Activated naive CD4-positive, alpha-beta T cell (primary cell): ENCODE results near the gene FXYD3.
"Not testable (repeated sequence)": the region's sequence is repeated elsewhere in the genome, so short reads cannot be mapped to it uniquely, and the experiment has no call there.

Experiments used
- DNase-seq, 4 experiments: peaks; one replicate each; lab custom pipeline; 2025; lab: John Stamatoyannopoulos, UW

FXYD3 gene

DNA sequence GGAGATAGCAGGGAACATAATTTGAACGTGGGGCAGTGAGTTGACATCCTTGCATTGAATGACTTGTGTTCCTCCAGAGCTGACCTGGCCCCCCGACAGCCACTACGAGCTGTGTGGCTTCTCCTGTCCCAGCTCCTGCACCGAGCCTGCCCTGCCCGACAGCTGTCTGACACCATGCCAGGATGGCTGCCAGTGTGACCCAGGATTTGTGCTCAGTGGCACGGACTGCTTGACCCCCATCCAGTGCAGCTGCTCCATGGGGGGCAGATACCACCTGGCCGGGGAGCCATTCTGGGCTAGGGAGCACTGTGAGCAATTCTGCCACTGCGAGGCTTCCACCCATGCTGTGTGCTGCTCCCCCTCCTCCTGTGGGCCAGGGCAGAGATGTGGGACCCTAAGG lies 29.2 kb upstream of the FXYD3 start:
- DNase-seq = no peak

DNA sequence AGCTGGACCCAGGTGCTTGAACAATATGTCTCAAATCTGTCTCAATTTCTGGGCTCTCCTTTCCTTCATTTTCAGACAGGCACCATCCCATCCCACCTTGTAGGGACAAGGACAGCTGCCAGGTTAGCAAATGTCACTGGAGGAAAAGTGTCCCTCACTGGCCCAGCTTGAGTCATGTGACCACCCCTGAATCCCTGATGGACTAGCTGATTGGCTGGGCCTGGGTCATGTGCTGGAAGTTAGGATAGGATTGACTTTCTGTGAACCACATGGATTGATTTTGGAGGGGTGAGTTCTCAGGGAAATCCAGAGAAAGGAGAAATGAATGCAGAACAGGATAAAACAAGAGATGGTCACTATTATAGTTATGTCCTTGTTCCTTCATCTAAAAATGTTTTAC lies 28.2 kb upstream of the FXYD3 start:
- no peak for DNase-seq

DNA sequence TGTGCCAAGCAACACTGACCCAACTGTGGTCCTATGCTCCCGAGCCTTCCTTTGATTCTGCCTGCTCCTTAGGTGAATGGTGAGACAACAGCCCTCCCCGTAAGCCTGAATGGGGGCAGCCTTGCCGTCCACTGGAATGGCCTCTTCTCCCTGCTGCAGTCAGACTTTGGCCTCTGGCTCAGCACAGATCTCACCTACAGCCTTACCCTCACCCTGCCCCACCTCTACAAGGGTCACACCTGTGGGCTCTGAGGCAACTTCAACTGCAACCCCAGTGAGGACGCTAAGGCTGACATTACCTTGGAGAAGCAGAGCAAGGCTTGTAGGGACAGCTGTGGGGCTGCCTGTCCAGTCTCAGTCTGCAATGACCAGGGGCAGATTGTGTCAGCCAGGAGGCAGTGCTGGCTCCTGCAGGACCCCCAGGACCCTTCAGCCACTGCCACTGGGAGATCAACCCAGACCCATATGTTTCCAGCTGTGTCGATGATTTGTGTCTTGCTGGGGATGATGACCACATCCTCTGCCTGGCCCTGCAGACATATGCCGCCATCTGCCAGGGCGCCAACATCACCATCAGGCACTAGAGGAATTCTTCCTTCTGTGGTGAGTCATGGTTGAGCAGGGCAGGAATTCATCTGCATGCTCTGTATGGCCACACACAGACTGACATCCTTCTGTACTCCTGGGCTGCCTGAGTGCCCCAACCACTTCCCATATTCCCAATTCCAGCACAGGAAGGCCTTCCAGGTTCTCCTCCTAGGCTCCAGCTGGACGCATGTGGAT lies 27.3 kb upstream of the FXYD3 start:
- no peak for DNase-seq

DNA sequence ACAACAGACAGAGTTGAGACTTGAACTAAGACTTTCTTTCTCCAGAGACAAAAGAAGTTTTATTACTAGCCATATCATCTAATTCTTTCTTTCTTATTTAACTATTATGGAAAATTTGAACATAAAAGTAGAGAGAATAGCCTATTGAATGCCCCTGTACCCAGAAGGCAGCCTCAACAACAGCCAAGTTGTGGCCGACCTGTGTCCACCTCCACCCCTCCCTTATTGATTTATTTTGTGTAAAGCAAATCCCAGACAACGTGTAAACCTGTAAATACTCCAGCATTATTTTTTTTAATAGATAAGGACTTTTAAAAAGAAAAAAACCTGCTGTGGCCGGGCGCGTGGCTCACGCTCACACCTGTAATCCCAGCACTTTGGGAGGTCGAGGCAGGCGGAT lies 26.1 kb upstream of the FXYD3 start:
- no peak for DNase-seq

DNA sequence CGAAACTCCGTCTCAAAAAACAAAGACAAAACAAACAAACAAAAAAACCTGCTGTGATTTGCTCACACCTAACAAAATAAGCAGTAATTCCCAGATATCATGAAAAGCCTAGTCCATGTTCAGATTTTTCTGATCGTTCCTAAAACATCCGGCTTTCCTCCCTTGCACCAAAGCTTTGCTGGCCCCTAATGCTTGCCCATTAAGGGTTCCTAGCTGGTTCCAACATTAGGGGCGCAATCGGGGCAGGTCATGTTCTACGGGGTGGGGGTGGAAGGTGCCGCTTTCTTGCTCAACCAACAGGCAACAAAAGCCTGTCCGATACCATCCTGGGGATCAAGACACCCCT lies 25.5 kb upstream of the FXYD3 start:
- DNase-seq = no peak

DNA sequence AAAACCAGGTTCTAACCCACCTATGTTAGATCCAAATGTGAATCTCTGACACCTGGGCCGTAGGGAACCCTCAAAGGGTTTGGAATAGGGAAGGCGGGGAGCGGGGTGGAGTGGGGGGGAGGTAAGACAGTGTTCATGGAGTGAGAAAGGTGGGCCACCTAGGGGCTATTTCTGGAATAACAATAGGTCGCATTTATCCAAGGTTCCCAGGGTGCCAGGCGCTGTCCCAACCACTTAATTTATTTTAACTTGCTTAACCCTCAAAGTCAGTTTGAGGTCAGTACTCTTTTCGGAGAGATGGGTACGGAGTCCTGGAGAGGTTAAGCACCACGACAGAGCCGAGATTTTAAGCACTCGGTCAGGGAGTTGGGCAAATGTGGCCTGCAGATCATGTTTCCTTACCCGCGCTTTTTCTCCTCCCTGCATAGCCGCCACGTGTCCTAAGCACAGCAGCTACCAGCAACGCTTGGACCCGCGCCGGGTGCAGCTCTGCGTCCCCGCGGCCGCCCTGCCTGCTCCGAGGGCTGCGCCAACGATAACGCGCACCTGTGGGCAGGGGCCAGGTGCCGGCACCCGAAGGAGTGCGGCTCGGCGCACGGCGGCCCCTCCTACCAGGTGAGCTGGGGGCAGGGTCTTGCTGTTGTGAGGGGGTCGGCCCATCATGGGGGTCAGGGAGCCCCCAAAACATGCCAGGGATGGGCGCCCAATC lies 25.0 kb upstream of the FXYD3 start:
- DNase-seq = peak in 1 of 4 experiments; percentile 5

DNA sequence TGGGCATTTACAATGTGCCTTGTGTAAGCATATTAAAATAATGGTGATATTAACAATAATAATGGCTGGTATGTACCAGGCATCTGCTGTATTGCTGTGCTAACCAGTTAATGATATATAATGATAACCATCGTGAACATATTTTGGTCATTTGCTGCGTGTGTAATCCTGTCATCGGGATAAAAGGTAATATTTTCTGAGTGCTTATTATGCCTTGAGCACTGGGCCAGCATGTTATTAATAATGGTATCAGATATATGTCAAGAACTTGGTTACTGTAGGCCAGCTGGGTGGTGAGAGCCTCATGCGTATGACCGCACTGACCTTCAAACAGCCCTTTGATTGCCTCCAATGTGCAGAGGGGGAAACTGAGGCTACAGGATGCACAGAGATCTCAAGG lies 22.2 kb upstream of the FXYD3 start:
- no peak for DNase-seq

DNA sequence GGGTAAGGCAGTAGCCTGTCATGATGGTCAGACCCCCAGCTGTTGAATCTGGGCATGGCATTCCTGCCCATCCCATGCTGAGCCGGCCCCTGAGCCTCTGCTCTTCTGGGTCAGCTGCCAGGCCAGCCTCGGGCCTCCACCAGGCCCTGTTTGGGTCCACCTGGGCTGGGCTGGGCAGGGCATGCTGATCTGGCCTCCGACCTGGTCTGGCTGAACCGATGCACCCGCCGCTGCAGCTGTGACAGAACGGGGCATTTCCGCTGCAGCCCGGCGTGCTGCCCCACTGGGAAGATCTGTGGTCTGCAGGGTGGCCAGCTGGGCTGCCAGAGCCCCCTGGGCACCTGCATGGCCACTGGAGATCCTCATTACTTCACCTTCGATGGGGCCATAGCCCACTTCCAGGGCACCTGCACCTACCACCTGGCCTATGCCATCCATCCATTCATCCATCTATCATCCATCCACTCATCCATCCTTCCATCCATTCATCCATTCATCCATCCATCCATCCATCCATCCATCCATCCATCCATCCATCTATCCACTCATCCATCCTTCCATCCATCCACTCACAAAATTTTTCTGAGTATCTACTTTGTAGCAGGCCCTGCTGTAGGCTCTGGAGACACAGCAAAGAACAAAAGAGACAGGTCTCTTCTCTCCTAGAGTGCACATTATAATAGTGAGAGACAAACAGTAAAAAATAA lies 21.5 kb upstream of the FXYD3 start:
- DNase-seq = no peak

DNA sequence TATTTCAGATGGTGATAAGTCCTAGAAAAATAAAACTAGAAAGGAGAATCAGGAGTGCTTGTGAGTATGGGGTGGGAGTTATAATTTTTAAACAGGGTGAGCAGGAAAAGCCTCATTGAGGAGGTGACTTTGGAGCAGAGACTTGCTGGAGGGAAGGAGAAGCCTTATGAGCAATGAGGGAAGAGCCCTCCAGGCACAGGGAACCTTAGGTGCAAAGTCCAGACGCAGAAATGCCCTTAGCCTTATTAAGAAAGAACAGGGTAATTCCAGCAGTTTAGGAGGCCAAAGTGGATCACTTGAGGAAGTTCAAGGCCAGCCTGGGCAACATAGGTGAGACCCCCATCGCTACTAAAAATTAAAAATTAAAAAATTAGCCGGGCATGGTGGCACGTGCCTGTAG lies 21.0 kb upstream of the FXYD3 start:
- DNase-seq = no peak

DNA sequence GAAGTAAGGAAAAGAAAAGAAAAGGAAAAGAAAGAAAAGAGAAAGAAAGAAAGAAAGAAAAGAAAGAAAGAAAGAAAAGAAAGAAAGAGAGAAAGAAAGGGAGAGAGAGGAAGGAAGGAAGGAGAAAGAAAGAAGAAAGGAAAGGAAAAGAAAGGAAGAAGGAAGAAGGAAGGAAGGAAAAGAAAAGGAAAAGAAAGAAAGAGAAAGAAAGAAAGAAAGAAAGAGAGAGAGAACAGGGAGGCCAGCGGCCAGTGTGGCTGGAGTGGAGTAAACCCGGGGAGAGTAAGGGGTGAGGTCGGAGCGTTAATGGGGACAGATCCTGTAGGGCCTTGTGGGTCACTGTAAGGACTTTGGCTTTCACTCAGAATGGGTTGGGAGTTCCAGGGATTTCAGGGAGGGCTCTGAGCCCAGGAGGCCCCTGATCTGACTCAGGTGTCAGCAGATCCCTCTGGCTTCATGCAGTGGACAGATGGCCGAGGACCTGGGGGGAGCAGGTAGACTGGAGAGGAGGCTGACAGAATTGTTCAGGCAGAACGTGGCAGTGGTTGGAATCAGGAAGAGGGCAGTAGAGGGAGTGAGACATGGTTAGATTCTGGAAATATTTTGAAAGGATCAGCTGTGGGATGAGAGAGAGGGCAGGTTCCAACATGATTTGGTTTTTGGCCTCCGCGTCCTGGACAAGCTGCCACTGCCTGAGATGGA lies 19.8 kb upstream of the FXYD3 start:
- no peak for DNase-seq

DNA sequence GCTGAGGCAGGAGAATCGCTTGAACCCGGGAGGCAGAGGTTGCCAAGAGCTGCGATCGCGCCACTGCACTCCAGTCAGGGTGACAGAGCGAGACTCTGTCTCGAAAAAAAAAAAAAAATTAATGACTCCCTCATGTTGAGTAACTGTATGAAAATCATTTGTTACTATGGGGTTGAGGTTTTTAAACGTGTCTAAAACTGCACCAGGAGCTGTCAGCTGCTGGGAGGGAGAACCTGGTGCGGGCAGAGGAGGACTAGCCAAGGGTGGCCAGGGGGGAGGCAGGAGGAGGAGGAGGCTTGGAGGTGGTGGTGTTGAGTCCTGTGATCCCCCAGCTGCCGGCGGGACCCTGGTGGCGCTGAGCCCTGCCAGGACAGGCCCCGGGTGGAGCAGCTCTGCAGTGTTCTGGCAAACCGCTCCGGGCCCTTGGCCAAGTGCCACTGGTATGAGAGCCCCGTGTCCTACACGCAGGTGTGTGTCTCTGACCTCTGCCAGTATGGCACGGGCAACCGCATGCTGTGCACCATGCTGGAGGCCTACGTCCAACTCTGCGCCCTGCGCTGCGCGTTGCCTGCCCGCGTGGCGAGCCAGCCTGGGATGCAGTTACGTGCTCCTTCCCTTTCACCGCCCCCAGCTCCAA lies 17.1 kb upstream of the FXYD3 start:
- no peak for DNase-seq

DNA sequence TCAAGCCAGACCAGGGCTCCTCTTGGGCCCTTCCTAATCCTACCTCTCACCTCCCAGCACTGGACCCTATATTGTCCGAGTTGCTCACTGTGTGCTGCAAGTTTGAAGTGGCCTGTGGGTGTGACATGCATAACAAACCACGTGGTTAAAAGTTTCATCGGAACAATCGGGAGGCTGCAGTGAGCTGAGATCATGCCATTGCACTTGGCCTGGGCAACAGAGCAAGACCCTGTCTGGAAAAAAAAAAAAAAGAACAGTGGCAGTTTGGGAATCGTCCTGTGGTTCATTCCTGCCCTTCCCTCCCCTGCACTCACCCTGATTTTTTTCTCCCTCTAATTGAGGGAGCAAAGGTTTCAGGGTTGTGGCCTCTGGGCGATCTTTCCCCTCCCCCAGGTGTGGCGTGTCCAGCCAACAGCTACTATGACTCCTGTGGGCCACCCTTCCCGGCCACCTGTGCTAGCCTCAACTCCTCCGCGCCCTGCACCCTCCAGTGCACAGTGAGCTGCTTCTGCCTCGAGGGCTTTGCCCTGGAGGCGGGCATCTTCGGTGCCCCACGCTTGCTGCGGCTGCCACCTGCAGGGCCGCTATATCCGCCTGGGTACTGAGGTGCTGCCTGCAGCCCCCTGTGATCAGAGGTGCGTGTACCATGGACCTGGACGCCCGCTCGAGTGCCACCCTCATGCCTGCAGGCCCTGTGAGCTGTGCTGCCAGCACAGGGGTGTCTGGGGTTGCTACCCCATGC lies 16.3 kb upstream of the FXYD3 start:
- no peak for DNase-seq

DNA sequence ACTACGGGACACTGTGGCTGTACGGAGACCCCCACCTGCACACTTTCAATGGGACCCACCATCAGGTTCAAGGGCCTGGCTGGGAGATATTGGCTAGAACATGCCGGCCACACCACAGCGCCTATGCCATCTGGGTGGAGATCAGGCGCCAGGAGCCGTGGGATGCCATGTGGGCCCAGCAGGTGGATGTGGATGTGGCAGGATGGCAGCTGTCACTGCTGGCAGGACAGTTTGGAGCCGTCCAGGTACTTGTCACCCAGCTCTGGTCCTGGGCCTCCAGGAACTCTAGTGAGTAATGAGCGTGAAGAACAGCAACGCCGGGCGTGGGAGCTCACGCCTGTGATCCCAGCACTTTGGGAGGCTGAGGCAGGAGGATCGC lies 15.7 kb upstream of the FXYD3 start:
- no peak for DNase-seq

DNA sequence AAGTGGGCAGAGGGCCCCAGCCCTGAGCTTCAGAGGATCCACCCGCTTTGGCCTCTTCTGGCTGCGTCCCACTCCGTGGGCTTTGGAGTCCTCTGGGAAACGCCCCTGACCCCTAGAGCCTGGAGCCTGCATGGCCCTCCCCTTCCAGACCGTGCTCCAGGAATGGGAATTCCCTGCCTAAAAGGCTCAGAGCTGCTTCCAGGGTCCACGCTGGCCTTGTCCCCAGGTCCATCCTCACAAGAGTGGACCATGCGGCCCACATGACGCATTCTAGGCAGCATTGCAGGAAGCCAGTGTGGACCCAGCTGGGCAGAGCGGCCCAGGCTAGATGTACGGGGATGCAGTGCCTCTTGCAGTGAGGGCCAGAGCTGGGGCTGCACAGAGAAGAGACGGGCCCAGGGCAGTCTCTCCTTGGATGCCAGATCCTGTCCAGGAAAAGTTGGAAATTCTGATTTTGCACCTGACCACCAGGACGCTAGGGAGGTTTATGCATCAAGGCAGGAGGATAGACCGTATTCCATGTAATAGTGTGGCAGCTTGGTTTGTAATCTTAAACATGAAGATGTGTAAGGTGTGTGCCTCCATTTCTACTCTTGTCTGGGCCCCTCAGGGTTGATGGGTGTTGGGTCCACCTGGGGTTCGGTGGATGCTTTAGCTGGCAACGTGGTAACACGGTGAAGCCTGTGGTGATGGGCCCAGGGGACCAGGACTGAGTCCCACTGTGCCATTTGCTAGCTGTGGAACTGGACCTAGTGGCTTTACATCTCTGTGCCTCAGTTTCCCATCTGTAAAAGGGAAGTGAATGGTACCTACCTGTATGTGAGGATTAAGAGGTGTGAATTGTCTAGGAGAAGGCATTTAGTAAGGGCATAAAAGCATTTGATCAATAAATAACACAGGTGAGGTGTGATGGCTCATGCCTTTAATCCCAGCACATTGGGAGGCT lies 14.8 kb upstream of the FXYD3 start:
- DNase-seq = no peak

DNA sequence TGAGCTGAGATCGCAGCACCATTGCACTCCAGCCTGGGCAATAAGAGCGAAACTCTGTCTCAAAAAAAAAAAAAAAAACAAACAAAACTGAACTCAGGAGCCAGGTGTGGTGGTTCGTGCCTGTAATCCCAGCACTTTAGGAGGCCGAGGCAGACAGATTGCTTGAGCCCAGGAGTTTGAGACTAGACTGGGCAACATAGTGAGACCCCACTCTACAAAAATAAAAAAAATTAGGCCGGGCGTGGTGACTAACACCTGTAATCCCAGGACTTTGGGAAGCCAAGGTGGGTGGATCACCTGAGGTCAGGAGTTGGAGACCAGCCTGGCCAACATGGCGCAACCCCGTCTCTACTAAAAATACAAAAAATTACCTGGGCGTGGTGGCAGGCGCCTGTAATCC lies 13.7 kb upstream of the FXYD3 start:
- DNase-seq = not testable (repeated sequence)

DNA sequence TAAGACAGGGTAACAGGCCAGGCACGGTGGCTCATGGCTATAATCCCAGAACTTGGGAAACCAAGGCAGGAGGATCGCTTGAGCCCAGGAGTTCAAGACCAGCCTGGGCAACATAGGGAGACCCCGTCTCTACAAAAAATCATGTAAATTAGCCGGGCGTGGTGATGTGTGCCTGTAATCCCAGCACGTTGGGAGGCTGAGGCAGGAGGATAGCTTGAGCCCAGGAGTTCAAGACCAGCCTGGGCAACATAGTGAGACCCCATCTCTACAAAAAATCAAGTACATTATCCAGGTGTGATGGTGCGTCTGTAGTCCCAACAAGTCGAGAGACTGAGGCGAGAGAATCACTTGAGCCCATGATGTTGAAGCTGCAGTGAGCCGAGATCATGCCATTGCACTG lies 12.0 kb upstream of the FXYD3 start:
- not testable (repeated sequence) for DNase-seq

DNA sequence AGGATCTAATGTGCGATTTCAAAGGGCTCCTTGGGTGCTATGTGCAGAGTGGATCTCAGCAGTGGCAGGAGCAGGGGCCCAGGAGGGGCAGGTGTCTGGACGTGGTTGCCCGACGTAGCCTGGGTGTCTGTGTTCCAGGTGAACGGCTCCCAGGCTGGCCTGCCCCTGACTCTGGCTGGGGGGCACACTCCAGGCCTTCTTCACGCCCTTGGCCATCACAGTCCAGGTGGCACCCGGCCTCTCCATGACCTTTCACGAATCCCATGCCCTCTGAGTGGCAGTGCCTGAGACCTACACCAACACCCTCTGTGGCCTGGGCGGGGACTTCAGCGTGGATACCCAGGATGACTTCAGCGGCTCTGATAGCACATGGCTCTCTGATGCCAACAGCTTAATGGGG lies 11.3 kb upstream of the FXYD3 start:
- DNase-seq = no peak

DNA sequence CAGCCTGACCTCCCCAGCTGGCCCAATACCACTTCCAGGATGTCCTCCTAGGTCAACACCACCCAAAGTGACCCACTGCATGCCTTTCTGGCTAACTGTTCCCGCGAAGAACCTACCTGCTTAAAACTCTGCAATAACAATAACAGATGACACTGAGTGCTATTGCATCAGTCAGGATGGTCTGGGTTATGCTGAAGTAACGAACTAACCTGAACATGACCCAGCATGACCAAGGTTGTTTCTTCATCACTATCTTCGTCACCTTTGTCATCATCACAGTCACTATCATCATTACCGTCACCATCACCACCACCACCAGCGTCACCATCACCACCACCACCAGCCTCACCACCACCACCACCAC lies 10.6 kb upstream of the FXYD3 start:
- no peak for DNase-seq

DNA sequence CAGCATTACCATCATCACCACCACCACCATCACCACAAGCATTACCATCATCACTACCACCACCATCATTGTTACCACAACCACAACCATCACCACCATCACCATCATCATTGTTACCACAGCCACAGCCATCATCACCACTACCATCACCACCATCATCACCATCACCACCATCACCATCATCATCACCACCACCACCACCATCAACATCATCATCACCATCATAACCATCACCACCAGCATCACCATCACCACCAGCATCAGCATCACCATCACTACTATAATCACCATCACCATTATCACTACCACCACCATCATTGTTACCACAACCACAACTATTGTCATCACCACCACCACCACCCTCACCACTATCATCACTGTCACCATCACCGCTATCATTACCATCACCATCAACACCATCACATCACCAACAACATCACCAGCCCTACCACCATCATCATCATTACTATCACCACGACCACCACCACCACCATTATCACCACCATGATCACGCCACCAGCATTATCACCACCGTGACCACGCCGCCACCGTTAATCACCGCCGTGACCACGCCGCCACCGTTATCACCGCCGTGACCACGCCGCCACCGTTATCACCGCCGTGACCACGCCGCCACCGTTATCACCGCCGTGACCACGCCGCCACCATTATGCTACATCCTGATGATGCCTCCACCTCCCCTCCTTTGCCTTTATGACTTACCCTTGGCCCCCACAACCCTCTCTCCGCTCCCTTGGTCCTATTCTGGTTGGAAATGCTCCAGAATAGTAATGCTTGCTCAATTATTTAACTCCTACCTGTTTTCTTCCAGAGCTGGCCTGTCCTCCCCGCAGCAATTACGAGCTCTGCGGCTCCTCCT lies 10.0 kb upstream of the FXYD3 start:
- no peak for DNase-seq

DNA sequence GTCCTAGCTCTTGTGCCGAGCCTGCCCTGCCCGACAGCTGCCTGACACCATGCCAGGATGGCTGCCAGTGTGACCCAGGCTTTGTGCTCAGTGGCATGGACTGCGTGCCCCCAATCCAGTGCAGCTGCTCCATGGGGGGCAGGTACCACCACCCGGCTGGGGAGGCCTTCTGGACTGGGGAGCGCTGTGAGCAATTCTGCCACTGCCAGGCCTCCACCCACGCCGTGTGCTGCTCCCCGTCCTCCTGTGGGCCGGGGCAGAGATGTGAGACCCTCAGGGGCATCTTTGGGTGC lies 9.4 kb upstream of the FXYD3 start:
- DNase-seq = no peak
